GM18498 (cell line): ENCODE data around the gene PLD4.

Experiments
- ATAC-seq: cut with Tn5 transposase; IDR thresholded peaks from one replicate; pipeline ENCODE4 v1.9.1; 2021; ENCODE audit warnings: mild to moderate bottlenecking, moderate library complexity; ENCODE audit not compliant: unreplicated experiment

PLD4 gene

DNA sequence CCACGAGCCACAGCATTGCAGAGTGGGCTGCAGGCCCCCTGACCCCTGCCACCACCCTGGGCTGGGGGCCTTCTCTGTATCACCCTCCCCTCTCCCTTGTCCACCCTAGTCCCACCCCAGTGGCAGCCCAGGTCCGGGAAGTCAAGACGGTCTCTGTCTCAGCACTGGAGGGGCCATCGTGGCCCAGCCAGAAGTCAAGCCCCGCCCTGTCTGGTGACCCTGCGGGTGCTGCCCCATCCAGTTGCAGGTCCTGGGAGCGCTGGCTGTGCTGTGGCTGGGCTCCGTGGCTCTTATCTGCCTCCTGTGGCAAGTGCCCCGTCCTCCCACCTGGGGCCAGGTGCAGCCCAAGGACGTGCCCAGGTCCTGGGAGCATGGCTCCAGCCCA lies 2.7 kb downstream of the PLD4 start:
- ATAC-seq, result no peak

DNA sequence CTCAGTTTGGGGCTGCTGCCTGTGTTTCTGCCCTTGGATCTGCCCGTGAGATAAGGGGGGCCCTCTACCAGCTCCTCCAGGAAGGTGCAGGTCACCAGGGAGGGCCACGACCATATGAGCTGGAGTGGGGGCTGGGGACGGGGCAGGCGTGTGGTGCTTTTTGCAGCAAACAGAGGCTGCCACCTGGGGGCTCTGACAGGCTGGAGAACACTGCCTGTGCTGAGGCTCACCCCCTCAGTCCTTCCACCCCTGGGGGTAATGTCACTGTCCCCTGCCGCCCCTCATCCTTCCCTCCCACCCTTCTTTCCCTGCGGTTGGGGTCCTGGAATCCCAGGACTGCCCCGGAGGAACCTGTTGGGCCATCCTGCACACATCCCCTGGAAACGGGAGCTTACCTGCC lies 3.2 kb downstream of the PLD4 start:
- ATAC-seq, result no peak

DNA sequence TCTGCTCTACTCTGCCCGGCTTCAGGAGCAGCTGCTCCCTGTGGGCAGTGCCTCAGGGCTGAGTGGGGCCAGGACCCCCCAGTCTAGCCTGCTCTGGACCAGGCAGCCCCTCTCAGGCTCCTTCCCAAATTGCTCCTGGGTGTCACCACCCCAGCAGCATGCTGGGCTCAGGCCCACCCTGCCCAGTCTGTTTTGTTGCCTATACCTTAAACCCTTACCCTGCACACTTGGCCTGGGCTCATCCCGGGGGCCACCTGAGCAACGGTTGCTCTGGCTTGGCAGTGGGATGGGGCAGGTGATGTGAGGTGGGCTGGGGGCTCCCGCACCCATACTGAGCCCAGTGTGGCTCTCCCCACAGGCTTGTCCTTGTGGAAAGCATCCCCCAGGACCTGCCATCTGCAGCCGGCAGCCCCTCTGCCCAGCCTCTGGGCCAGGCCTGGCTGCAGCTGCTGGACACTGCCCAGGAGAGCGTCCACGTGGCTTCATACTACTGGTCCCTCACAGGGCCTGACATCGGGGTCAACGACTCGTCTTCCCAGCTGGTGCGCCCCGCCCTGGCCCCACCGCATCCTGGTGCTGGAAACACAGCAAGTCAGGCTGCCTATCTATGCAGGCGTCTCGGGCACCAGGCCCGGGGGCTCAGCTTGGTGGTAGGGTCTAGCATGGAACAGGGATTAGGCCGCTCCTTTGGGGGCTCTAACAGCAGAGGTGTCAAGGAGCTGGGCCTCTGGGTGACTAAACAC lies 3.9 kb downstream of the PLD4 start:
- no peak for ATAC-seq

DNA sequence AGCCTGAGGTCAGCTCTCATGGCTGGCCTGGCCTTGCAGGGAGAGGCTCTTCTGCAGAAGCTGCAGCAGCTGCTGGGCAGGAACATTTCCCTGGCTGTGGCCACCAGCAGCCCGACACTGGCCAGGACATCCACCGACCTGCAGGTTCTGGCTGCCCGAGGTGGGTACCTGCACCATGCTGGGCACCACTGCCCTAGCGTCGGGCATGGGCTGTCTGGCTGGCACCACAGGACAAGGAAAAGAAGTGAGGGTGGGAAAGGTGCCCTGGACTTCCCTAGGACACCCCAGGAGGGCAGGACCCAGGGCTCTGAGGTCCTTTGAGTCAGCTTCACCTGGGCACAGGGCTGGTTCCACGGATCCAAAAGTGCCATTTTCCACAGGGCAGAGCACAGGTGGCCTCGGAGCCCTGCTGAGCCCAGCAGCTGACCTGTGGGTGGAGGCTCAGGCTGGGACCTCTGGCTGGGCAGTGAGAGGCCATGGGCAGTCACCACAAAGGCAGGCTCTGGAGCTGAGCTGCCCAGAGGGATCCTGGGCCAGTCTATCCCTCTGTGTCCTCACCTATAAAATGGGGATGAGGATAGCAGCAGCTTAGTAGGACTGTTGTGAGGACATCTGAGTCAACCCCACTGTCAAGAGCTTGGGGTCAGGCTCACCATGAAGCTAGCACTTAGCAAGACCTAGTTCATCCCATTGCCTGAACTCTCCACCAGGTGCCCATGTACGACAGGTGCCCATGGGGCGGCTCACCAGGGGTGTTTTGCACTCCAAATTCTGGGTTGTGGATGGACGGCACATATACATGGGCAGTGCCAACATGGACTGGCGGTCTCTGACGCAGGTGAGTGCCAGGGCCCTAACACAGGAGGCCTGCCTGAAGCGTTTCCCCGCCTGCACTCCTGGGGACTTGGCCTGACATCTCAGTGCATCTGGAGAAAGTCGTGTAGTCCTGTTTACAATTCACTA lies 4.9 kb downstream of the PLD4 start:
- ATAC-seq, result no peak

DNA sequence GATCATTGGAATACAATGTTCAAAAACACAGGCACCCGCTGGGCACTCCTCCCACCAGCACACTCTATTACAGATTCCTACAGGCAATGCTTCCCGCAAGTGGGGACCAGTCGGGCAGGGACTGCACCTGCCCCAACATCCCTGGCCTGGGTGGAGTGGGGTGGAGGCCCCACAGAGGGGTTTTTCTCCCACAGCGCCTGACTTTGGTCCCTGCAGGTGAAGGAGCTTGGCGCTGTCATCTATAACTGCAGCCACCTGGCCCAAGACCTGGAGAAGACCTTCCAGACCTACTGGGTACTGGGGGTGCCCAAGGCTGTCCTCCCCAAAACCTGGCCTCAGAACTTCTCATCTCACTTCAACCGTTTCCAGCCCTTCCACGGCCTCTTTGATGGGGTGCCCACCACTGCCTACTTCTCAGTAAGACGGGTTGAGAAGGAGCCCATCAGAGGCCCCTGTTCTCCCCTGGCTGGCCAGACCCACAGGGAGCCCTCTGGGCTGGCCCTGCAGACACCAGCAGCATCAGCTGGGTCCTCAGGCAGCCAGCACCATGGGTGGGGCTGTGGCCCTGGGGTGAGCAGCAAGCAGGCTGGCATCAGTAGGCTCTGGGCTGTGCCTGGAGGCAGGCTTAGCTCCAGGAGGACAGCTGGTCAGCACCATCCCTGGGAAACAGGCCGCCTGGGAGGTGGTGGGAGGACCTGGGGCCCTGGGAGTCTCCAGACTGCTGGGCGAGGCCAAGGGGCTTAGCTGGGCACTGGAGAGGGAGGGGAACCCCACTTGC lies 6.0 kb downstream of the PLD4 start:
- no peak for ATAC-seq

DNA sequence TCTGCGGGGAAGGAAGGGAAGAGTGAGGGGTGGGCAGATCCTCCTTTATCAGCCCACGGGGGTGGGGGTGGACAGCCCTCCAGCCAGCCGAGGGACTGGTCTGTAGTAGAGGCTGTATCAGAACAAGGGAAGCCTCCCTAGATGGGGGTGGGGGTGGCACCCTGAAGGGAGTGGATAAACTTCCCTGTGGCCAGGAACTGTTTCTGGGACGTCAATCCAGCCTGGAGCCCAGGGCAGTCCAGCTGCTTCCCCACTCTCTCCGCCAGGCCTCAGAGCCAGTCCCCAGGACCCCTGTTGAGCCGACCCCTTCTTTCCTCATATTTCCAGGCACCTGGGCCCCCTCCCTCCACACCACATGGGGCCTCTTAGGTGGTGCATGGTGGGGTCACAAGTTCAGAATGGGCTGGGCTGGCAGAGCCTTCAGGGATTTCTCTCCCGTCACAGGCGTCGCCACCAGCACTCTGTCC lies 6.7 kb downstream of the PLD4 start:
- no peak for ATAC-seq

DNA sequence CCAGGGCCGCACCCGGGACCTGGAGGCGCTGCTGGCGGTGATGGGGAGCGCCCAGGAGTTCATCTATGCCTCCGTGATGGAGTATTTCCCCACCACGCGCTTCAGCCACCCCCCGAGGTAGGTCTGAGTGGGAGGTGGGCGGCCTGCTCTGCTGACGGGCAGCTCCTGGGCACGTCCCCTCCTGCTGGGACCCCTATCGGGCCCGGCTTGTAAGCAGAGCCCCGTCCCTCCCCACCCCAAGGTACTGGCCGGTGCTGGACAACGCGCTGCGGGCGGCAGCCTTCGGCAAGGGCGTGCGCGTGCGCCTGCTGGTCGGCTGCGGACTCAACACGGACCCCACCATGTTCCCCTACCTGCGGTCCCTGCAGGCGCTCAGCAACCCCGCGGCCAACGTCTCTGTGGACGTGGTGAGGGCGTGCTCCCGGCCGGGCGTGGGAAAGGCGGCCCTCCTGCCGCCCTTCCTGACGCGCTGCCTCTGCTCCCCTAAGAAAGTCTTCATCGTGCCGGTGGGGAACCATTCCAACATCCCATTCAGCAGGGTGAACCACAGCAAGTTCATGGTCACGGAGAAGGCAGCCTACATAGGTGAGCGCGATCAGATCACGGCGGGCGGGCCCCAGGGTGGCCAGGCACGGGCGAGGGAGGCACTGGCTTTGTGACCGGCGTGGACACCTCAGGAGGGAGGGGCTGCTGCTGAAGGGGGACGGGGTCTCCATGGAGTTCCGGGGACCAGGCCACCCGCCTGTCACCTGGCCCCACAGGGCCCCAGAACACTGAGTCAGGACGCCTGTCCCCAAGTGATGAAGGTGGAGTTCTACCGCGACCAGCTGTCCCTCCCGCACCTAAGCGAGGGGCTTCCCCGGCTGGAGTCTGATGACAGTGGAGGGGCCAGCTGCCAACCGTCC lies 7.3 kb downstream of the PLD4 start:
- no peak for ATAC-seq

DNA sequence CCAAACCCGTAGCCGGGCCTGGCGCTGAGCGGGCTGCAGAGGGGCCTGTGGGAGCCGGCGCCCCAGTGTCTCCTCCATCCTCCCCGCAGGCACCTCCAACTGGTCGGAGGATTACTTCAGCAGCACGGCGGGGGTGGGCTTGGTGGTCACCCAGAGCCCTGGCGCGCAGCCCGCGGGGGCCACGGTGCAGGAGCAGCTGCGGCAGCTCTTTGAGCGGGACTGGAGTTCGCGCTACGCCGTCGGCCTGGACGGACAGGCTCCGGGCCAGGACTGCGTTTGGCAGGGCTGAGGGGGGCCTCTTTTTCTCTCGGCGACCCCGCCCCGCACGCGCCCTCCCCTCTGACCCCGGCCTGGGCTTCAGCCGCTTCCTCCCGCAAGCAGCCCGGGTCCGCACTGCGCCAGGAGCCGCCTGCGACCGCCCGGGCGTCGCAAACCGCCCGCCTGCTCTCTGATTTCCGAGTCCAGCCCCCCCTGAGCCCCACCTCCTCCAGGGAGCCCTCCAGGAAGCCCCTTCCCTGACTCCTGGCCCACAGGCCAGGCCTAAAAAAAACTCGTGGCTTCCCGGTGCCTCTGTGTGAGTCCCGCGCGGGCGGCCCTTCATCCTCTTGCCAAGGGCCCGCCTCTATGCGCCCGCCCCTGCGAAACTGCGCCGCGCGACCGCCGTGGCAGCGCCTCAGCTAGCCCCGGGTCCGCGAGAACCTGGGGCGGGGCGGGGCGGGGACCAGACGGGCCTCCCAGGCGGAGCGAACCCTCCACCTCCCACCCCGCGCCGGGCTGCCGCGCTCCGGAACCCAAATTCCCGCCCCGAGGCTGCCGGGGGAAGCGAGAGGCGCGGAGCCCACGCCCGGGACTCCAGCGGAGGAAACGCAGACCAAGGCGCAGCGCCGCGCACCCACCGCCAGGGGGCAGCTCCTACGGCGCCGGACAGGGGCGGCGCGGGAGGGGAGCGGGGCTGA lies 8.3 kb downstream of the PLD4 start:
- ATAC-seq, result peak; percentile 75

DNA sequence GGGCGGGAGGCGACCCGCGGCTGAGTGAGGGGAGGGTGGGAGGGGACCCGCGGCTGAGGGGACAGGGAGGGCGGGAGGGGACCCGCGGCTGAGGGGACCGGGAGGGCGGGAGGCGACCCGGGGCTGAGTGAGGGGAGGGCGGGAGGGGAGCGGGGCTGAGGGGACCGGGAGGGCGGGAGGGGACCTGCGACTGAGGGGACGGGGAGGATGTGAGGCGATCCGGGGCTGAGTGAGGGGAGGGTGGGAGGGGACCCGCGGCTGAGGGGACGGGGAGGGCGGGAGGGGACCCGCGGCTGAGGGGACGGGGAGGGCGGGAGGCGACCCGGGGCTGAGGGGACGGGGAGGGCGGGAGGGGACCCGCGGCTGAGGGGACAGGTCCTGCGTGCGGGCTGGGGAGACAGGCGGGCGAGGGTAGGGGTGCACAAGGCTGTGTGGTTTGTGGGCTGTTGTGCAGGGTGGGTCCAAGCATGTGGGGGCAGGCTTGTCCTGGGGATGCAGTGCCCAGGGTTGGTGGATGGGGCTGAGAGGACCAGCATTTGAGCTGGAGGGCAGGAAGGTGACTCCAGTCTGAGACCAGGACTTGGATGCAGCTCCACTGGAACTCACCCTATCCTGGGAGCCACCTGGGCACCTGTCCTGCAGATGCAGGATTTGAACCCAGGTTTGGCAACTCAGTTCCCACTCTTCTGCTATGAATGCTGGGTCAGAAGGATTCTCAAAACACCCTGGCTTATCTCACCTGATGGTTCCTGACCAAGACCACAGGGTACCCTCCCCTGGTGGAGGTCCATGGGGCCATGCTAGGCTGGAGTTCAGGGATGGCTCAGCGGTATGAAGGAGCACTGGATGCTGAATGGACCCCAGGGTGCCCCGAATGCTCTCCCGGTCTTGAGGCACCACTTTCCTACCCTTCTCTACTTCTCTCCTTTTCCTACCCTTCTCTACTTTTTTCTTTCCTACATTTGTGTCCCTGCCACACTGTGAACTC lies 9.4 kb downstream of the PLD4 start:
- ATAC-seq, result no peak

DNA sequence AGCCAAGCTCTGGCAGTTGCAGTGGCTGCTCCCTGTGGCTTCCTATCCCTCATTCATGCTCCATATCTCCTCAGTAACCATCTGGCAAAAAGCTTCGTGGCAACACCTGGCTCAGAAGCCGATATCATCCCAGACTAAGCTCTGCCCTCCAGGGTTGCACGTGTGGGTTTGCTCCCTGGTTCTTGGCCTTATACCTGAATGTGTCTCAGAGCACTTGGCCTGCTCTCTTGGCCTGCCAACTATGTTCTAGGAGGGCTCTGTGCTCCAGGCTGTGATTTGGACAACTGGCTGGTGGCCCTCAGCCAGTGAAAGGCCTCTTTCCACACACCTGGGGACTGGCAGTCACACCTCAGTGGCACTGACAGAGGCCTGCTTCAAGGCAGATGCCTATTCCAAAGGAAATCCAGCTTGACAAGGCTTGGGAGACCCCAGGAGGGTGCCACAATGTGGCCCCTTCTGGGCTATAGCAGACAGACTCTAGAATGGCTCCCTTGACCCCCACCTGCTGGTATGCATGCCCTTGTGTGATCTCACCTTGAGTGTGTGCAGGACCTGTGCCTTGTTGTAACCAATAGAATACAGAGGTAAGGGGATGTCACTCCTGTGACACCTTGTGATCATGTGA lies 10.5 kb downstream of the PLD4 start:
- no peak for ATAC-seq

DNA sequence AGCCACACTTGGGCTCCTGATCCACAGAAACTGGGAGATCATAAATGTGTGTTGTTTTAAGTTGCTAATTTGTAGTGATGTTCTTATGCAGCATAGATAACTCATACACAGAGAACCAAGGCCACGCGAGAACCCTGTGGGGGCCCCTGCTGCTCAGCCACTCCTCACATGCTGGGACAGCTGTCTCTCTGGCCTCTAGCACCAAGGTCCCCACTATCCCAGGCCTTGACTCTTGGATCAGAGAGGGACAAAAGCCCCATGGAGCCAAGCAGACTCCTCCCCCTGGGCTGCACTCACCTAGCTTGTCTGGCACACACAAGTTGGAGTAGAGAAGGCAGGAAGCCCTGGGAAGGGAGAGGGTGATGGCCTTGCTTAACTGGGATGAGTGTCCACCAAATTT lies 11.3 kb downstream of the PLD4 start:
- ATAC-seq, result no peak

DNA sequence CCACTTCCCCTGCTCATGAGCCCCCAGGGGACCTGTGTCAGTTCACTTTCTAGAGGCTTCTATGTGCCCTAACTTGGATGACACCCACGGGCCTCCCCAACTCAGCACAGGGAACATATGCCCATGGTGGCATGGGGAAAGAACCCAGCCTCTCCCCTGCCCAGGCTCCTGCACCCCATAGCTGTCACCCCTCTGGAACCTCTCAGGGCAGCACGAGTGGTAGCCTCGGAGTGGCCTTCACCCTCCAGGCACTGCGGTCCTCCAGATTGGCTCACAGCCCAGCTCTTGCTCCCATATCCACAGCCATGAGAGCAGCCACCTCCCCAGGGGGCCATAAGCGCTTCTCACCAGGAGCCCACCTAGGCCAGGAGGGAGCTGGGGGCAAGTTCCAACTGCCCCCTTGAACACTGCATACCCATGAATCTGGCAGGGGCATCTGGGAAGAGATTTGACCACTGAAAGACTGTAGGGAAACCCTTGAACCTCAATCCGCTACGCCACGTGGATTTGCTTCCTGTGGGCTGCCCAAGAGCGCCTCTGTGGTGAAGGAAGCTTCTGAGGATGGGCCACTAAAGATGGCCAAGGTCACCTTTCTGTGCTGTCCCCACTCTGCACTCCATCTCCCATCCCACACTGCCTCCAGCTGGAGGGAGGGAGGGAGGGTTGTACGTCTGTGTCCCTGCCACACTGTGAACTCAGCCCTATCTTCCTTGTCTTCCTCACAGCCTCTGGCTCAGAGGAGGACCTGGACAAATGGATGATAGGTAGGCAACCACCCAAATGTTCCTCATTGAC lies 11.9 kb downstream of the PLD4 start:
- ATAC-seq, result no peak

DNA sequence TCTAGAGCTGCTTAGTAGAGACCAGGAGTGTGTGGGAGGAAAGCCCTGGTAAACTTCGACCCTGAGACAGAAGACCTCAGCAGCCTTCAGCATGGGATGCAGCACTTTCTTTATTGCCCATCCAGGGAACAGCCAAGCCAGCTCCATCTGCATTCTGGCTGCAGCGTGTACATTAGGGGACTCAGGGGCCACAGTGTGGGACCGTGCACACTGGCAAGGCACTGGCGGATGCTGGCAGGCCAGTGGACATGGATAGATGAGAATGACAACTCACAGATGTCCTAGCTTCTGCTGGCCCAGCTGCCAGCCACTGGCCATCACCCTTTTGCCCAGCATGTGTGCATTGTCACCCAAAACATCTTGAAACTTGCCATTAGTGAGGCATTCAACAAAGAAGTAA lies 12.5 kb downstream of the PLD4 start:
- ATAC-seq, result no peak

DNA sequence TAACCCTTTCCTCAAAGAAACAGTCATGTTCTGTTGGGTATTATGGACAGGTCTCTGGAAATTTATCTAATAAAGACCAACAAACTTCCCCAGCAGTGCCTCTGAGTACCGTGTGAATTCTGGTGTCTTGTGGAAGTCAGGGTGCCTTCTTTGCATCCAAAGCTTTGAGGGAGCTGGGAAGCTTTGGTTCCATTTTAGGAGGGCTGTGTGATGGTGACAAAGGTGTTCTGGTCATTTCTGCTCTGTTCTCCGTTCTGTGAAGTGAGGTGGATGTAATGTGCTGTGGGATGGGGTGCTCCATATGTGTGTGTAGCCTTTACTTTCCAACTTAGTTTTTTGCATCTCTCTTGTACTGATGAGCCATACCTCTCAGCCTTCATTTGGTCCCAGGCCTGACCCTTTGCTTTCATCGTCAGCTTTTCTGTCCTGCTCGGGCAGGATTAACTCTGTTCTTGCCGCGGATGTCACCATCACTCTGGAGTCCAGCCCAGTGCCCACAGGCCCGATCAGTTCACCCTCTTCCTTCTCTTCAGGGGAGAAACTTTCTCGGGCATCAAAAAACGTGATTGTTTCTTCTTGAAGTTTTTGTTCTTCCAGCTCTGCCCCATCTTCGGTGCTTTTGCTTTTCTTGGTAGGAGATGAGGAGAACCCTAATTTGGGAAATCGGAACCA lies 13.2 kb downstream of the PLD4 start:
- ATAC-seq, result no peak

DNA sequence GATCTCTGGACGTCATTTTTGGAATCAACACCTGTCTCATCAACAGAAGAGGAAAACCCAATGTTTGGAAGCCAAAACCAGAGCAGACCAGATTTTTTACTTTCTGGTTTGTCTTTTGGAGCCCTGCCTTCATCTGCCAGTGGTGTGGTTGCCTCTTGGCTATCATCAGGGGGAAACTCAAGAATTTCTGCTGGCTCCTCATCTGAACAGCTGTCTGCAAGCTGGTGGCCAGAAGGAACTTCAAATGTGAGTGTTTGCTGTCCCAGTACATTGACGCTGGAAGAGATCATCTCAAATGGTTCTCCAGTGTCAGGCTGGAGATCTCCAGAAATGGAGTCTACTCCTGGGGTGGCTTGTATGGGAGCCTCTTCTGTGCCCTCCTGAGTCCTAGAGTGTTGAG lies 13.8 kb downstream of the PLD4 start:
- no peak for ATAC-seq

DNA sequence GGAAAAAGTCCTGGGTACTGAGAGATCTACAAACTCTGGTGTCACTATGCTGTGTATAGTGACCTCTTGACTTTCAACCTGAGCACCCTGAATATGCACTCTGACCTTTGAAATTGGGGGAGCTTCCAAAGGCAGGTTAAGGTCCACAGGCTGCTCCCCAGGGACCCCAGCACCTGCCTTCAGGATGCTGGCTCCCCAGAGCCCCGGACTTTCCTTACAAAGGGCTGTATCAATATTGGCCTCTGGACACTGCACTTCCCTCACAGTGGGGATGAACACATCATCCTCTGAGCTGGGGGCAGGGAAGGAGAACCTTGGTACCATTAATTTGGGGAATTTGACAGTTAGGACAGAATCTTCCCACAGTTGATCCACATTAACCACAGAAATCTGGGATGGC lies 14.3 kb downstream of the PLD4 start:
- ATAC-seq, result no peak
